Measurements from ENCODE around the gene MISP. TPM values are rescaled to one million over a fixed set of nuclear protein-coding genes. Genes with fewer than 3 reads are reported as not detected.

The MISP gene
- total and polyA plus RNA-seq, 4 donors: 0.12 to 53.3 (median 1.0) TPM; not detected in 1

GRCh38 chr19:812049-812746 is 61.3 kb downstream of the MISP start:
- Histone ChIP-seq H3K9me3 (ENCODE audit: control insufficient read depth, low read length) (no peaks in the 10 kb centered on the region), H3K36me3 (ENCODE audit: control insufficient read depth in 1 of 2, insufficient read depth in 2 of 2, low read length in 1 of 2) (peaks cover 6% of the 10 kb centered on the region in 2 donors), H3K27ac (ENCODE audit: low read depth in 1 of 2, low read length in 2 of 2) (no peak overlapping the region), H3K27me3 (ENCODE audit: control insufficient read depth in 1 of 2, insufficient read depth in 2 of 2, low read length in 1 of 2) (no peaks in the 10 kb centered on the region), H3K4me1 (ENCODE audit: control insufficient read depth in 1 of 2, insufficient read depth in 2 of 2, low read length in 2 of 2) (no peaks in the 10 kb centered on the region), H3K4me3 (ENCODE audit: low read length in 2 of 2) (no peak overlapping the region)
- intact Hi-C loops (cut with DNase I): no loop called here
- DNase-seq (no peak), ATAC-seq (ENCODE audit: low FRiP score) (no peak)
- 85 to 86% methylated on average over 60 to 80 of the region's 80 CpGs for WGBS, 2 donors

- H3K27ac ChIP-seq (ENCODE audit: low read depth in 1 of 2, low read length in 2 of 2): no peak overlapping the region
- DNase-seq: no peak
- H3K27me3 ChIP-seq (ENCODE audit: control insufficient read depth in 1 of 2, insufficient read depth in 2 of 2, low read length in 1 of 2): no peaks in the 10 kb centered on the region
- H3K9me3 ChIP-seq (ENCODE audit: control insufficient read depth, low read length): no peaks in the 10 kb centered on the region
- WGBS, 2 donors: 85 to 87% methylated on average over 70 to 72 of the region's 72 CpGs
- H3K4me1 ChIP-seq (ENCODE audit: control insufficient read depth in 1 of 2, insufficient read depth in 2 of 2, low read length in 2 of 2): no peaks in the 10 kb centered on the region
- intact Hi-C loops (cut with DNase I): no loop called here
- H3K36me3 ChIP-seq (ENCODE audit: control insufficient read depth in 1 of 2, insufficient read depth in 2 of 2, low read length in 1 of 2): peaks cover 6% of the 10 kb centered on the region in 2 donors
- H3K4me3 ChIP-seq (ENCODE audit: low read length in 2 of 2): no peak overlapping the region
- no peak for ATAC-seq (ENCODE audit: low FRiP score)
Observed at GRCh38 chr19:812747-813218, 61.9 kb downstream of the MISP start.

GRCh38 chr19:813219-814151 is 62.6 kb downstream of the MISP start:
- Histone ChIP-seq H3K27me3 (ENCODE audit: control insufficient read depth in 1 of 2, insufficient read depth in 2 of 2, low read length in 1 of 2) (no peaks in the 10 kb centered on the region), H3K4me3 (ENCODE audit: low read length in 2 of 2) (no peak overlapping the region), H3K4me1 (ENCODE audit: control insufficient read depth in 1 of 2, insufficient read depth in 2 of 2, low read length in 2 of 2) (no peaks in the 10 kb centered on the region), H3K27ac (ENCODE audit: low read depth in 1 of 2, low read length in 2 of 2) (no peak overlapping the region), H3K9me3 (ENCODE audit: control insufficient read depth, low read length) (no peaks in the 10 kb centered on the region), H3K36me3 (ENCODE audit: control insufficient read depth in 1 of 2, insufficient read depth in 2 of 2, low read length in 1 of 2) (peaks cover 6% of the 10 kb centered on the region in 2 donors)
- DNase-seq (peak in 1 of 2 donors; percentile 44), ATAC-seq (ENCODE audit: low FRiP score) (no peak)
- intact Hi-C loops (cut with DNase I): no loop called here
- WGBS, 2 donors: 92 to 94% methylated on average over 80 to 87 of the region's 87 CpGs

Small RNAs within 50 kb of the gene (microRNA-seq; reads per million reads assigned to microRNA genes)
- gene MIR3187: 0.99 to 2.4 reads per million in 2 donors
- 0 to 3.6 reads per million in 2 donors for gene MIR4745

Other genes with a start within 250 kb of the MISP start
- 10 to 100 TPM; 19.2 to 20.2 TPM for gene TPGS1, start 243.6 kb upstream of the MISP start, total RNA-seq
- 10 to 100 TPM; 17.4 to 33.0 TPM for gene TPGS1, start 243.6 kb upstream of the MISP start, polyA plus RNA-seq
- gene CDC34, start 219.4 kb upstream of the MISP start, total RNA-seq: 10 to 100 TPM; 39.6 to 46.4 TPM
- 10 to 100 TPM; 27.5 to 79.1 TPM for gene CDC34, start 219.4 kb upstream of the MISP start, polyA plus RNA-seq
- under 1 TPM; 0.54 to 0.75 TPM for gene GZMM, start 207.1 kb upstream of the MISP start, total RNA-seq
- gene GZMM, start 207.1 kb upstream of the MISP start, polyA plus RNA-seq: 1 to 10 TPM in 1 of 2 donors, not detected in 1; 2.8 TPM
- gene BSG, start 178.5 kb upstream of the MISP start, total RNA-seq: 100 to 1,000 TPM; 264 to 281 TPM
- gene BSG, start 178.5 kb upstream of the MISP start, polyA plus RNA-seq: 100 to 1,000 TPM; 239 to 436 TPM
- gene HCN2, start 161.2 kb upstream of the MISP start, total RNA-seq: under 1 TPM; 0.19 to 0.30 TPM
- under 1 TPM; 0.08 to 0.13 TPM for gene HCN2, start 161.2 kb upstream of the MISP start, polyA plus RNA-seq
- 10 to 100 TPM; 19.9 to 33.3 TPM for gene POLRMT, start 117.6 kb upstream of the MISP start, total RNA-seq
- gene POLRMT, start 117.6 kb upstream of the MISP start, polyA plus RNA-seq: 10 to 100 TPM; 10.1 to 76.6 TPM
- under 1 TPM; 0.36 to 0.45 TPM for gene FGF22, start 111.2 kb upstream of the MISP start, total RNA-seq
- 1 to 10 TPM in 1 of 2 donors, under 1 TPM in 1; 0.63 to 4.8 TPM for gene FGF22, start 111.2 kb upstream of the MISP start, polyA plus RNA-seq
- 10 to 100 TPM; 26.7 to 26.9 TPM for gene RNF126, start 87.9 kb upstream of the MISP start, total RNA-seq
- 10 to 100 TPM; 18.3 to 38.5 TPM for gene RNF126, start 87.9 kb upstream of the MISP start, polyA plus RNA-seq
- gene FSTL3, start 74.7 kb upstream of the MISP start, total RNA-seq: 100 to 1,000 TPM; 116 to 134 TPM
- 10 to 100 TPM; 40.6 to 80.1 TPM for gene FSTL3, start 74.7 kb upstream of the MISP start, polyA plus RNA-seq
- gene PRSS57, start 55.7 kb upstream of the MISP start, total RNA-seq: not detected
- gene PRSS57, start 55.7 kb upstream of the MISP start, polyA plus RNA-seq: not detected
- 10 to 100 TPM; 27.5 to 75.1 TPM for gene PALM, start 42.2 kb upstream of the MISP start, total RNA-seq
- gene PALM, start 42.2 kb upstream of the MISP start, polyA plus RNA-seq: 1 to 10 TPM in 1 of 2 donors, under 1 TPM in 1; 0.59 to 2.5 TPM
- gene PTBP1, start 46.3 kb downstream of the MISP start, total RNA-seq: 100 to 1,000 TPM; 192 to 218 TPM
- gene PTBP1, start 46.3 kb downstream of the MISP start, polyA plus RNA-seq: 10 to 100 TPM; 46.7 to 90.4 TPM
- gene PLPPR3, start 70.8 kb downstream of the MISP start, total RNA-seq: not detected
- gene PLPPR3, start 70.8 kb downstream of the MISP start, polyA plus RNA-seq: not detected
- under 1 TPM in 1 of 2 donors, not detected in 1; 0.72 TPM for gene AZU1, start 76.7 kb downstream of the MISP start, total RNA-seq
- under 1 TPM in 1 of 2 donors, not detected in 1; 0.49 TPM for gene AZU1, start 76.7 kb downstream of the MISP start, polyA plus RNA-seq
- not detected for gene PRTN3, start 89.9 kb downstream of the MISP start, total RNA-seq
- not detected for gene PRTN3, start 89.9 kb downstream of the MISP start, polyA plus RNA-seq
- gene ELANE, start 101.2 kb downstream of the MISP start, total RNA-seq: 1 to 10 TPM in 1 of 2 donors, not detected in 1; 2.0 TPM
- not detected for gene ELANE, start 101.2 kb downstream of the MISP start, polyA plus RNA-seq
- 100 to 1,000 TPM; 104 to 354 TPM for gene CFD, start 108.6 kb downstream of the MISP start, total RNA-seq
- gene CFD, start 108.6 kb downstream of the MISP start, polyA plus RNA-seq: 10 to 100 TPM in 1 of 2 donors, 1 to 10 TPM in 1; 3.3 to 23.9 TPM
- 10 to 100 TPM; 31.5 to 36.5 TPM for gene MED16, start 142.1 kb downstream of the MISP start, total RNA-seq
- 100 to 1,000 TPM in 1 of 2 donors, 10 to 100 TPM in 1; 22.9 to 165 TPM for gene MED16, start 142.1 kb downstream of the MISP start, polyA plus RNA-seq
- not detected for gene RNU6-9, start 142.4 kb downstream of the MISP start, total RNA-seq
- not detected for gene RNU6-9, start 142.4 kb downstream of the MISP start, polyA plus RNA-seq
- gene R3HDM4, start 162.1 kb downstream of the MISP start, total RNA-seq: 10 to 100 TPM; 41.6 to 43.8 TPM
- gene R3HDM4, start 162.1 kb downstream of the MISP start, polyA plus RNA-seq: 10 to 100 TPM; 19.7 to 36.2 TPM
- not detected for gene KISS1R, start 166.2 kb downstream of the MISP start, total RNA-seq
- not detected for gene KISS1R, start 166.2 kb downstream of the MISP start, polyA plus RNA-seq
- gene ARID3A, start 174.9 kb downstream of the MISP start, total RNA-seq: 10 to 100 TPM in 1 of 2 donors, 1 to 10 TPM in 1; 9.3 to 13.8 TPM
- gene ARID3A, start 174.9 kb downstream of the MISP start, polyA plus RNA-seq: 1 to 10 TPM in 1 of 2 donors, under 1 TPM in 1; 0.97 to 1.3 TPM
- 10 to 100 TPM; 15.5 to 16.1 TPM for gene WDR18, start 233.2 kb downstream of the MISP start, total RNA-seq
- gene WDR18, start 233.2 kb downstream of the MISP start, polyA plus RNA-seq: 10 to 100 TPM; 20.9 to 68.8 TPM
- gene GRIN3B, start 249.3 kb downstream of the MISP start, total RNA-seq: 1 to 10 TPM in 1 of 2 donors, under 1 TPM in 1; 0.10 to 1.3 TPM
- not detected for gene GRIN3B, start 249.3 kb downstream of the MISP start, polyA plus RNA-seq